ENCODE data around the gene GPR162. TPM values are rescaled to one million over a fixed set of nuclear protein-coding genes. Genes with fewer than 3 reads are reported as not detected.

GPR162 gene
- total RNA-seq, 1 experiment from 2014 or later, result 6.1 TPM

GRCh38 chr12:6796576-6796975 lies 25.0 kb upstream of the GPR162 start:
- no peak overlapping the region for H3K27ac ChIP-seq (ENCODE audit: insufficient read length, low read depth, low read length)
- no peak overlapping the region for H3K23ac ChIP-seq (ENCODE audit: insufficient read length, low read depth, low read length)

More at GRCh38 chr12:6796576-6796975, 25.0 kb upstream of the GPR162 start:
- no peaks in the 10 kb centered on the region for H3K79me2 ChIP-seq (ENCODE audit: insufficient read depth, low read length)
- no peak overlapping the region for H3K27ac Mint-ChIP-seq
- no peaks in the 10 kb centered on the region for H3K9me3 ChIP-seq (ENCODE audit: control insufficient read depth, low read depth, low read length)
- no peak overlapping the region for H4K5ac ChIP-seq (ENCODE audit: insufficient read length, low read depth, low read length)
- no peak overlapping the region for H2AK5ac ChIP-seq (ENCODE audit: insufficient read length, low read length)
- no CpG with 5 or more reads among the region's 4 CpGs for WGBS (ENCODE audit: extremely low coverage, insufficient read length, low lambda C conversion rate)
- peaks cover 9 to 18% of the 10 kb centered on the region in 2 experiments for H3K4me1 Mint-ChIP-seq
- H4K20me1 ChIP-seq (ENCODE audit: control insufficient read depth, insufficient read depth, insufficient read length), result no peaks in the 10 kb centered on the region
- no peak overlapping the region for H2BK5ac ChIP-seq (ENCODE audit: insufficient read length, low read length)
- H3K36me3 Mint-ChIP-seq (ENCODE audit: insufficient read depth in 1 of 3, low read depth in 3 of 3), result no peaks in the 10 kb centered on the region; a peak in 1 of 7 replicates
- H3K56ac ChIP-seq (ENCODE audit: insufficient read length, low read depth, low read length), result no peak overlapping the region
- no peak overlapping the region for H3K18ac ChIP-seq (ENCODE audit: insufficient read length, low read depth, low read length)
- no peak overlapping the region for H4K8ac ChIP-seq (replicated peaks; ENCODE audit: insufficient read length, low read depth, low read length)
- H3K4ac ChIP-seq (ENCODE audit: low read depth, low read length), result no peak overlapping the region
- no peak overlapping the region for H3K4me2 ChIP-seq (ENCODE audit: insufficient read depth, insufficient read length, low read length)
- no peak for TF ChIP-seq CTCF (conservative IDR thresholded peaks at IDR 0.05)
- no peaks in the 10 kb centered on the region for H3K4me1 ChIP-seq (ENCODE audit: insufficient read depth, low read length)
- H3K27me3 Mint-ChIP-seq (ENCODE audit: low read depth), result peaks cover 51% of the 10 kb centered on the region
- no peak overlapping the region for H2BK120ac ChIP-seq (ENCODE audit: low read depth, low read length, poor library complexity, severe bottlenecking)
- no peak overlapping the region for H2BK15ac ChIP-seq (ENCODE audit: low read depth, low read length)
- H3K23me2 ChIP-seq (ENCODE audit: insufficient read length, low read depth, low read length, poor library complexity, severe bottlenecking), result no peaks in the 10 kb centered on the region
- no peak overlapping the region; the same call in 1 of the 2 replicates for H3K14ac ChIP-seq (ENCODE audit: insufficient read depth, low read length)
- no peak for DNase-seq
- no peak overlapping the region for H3K9ac ChIP-seq (ENCODE audit: extremely low read depth, insufficient read length, low read length)
- H2BK20ac ChIP-seq (ENCODE audit: low read depth, low read length, poor library complexity, severe bottlenecking), result no peak overlapping the region
- H3T11ph ChIP-seq (ENCODE audit: low read length), result no peak overlapping the region
- no peaks in the 10 kb centered on the region for H3K79me1 ChIP-seq (ENCODE audit: insufficient read depth, low read depth, low read length, poor library complexity, severe bottlenecking)
- no peaks in the 10 kb centered on the region for H3K9me3 Mint-ChIP-seq
- no peak overlapping the region for H2AFZ ChIP-seq (ENCODE audit: low read length)
- no peaks in the 10 kb centered on the region; the same call in 1 of the 2 replicates for H3K27me3 ChIP-seq (ENCODE audit: insufficient read depth, low read length)
- no peak overlapping the region for H4K91ac ChIP-seq (ENCODE audit: insufficient read length, low read depth, low read length)
- H3K4me3 Mint-ChIP-seq, result no peak overlapping the region
- no peak overlapping the region for H2BK12ac ChIP-seq (ENCODE audit: insufficient read length, low read depth, low read length)
